Measurements from ENCODE around the gene NDUFS8.

The NDUFS8 gene

GRCh38 chr11:67996051-67996450, 34.4 kb upstream of the NDUFS8 start:
- DNase-seq (ENCODE audit: low read depth): no peak
- TF ChIP-seq CTCF (conservative IDR thresholded peaks at IDR 0.05; ENCODE audit: low read depth, low read length): no peak
- no peak overlapping the region for H3K4me3 ChIP-seq (ENCODE audit: low read depth, low read length)

DNA sequence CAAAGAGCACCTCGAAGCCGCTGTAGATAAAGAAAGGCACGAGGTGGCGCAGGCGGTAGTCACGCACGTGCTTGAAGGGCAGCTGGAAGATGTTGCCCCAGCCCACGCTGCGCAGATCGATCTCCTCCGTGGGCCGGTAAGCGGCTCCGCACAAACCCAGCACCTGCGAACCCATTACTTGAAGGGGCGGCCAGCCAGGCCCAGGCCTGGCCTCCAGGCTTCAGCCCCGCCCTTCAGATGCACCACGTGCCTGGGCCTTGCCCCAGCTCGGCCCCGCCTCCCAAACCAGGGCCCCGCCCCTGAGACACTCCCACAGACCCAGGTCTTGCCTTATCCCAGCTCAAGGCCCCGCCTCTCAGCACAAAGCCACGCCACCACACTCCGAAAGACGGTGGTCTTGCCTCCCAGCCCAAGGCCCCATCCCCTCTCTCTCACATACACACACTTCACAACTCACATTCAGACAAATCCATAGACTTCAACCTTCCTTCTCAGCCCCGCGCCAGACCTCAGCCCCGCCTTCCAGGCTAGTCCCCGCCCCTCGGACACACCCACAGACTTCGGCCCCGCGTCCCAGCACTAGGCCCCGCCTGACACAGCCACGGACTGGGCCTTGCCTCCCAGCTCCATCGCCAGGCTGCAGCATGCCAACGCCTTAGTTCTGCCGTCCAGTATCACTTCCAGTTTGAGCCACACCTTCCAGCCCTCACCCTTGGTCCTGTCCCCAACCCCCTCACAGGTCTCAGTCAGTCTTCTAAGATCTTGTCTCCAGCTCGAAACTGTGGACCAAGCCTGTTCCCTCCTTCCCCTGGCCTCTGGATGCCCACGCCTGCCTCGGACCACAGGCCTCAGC, 33.6 kb upstream of the NDUFS8 start:
- TF ChIP-seq CTCF (conservative IDR thresholded peaks at IDR 0.05; ENCODE audit: low read depth, low read length): no peak
- H3K4me3 ChIP-seq (ENCODE audit: low read depth, low read length): no peak overlapping the region
- DNase-seq (ENCODE audit: low read depth): peak; percentile 50

DNA sequence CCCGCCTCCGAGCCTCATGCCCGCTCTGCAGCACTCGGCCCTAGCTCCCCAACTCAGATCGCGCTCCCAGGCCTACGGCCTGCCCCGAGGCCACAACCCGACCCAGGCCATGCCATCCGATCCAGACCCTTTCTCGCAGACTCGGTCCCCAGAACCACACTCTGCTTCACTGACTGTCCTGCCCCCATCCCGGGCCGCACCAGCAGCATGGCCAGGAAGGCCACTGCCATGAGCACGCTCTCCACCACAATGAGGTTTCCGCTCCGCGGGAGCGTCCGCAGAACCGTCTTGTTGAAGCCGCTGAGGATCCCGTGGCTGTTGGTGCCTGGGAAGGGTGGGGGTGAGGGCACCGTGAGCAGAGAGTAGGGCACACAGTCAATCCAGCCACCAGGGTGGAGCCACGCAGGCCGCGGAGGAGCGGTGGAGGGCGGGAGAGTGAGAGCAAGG, 33.0 kb upstream of the NDUFS8 start:
- H3K4me3 ChIP-seq (ENCODE audit: low read depth, low read length): no peak overlapping the region
- no peak for TF ChIP-seq CTCF (conservative IDR thresholded peaks at IDR 0.05; ENCODE audit: low read depth, low read length)
- DNase-seq (ENCODE audit: low read depth): no peak

- no peak for TF ChIP-seq CTCF (conservative IDR thresholded peaks at IDR 0.05; ENCODE audit: low read depth, low read length)
- no peak overlapping the region for H3K4me3 ChIP-seq (ENCODE audit: low read depth, low read length)
- DNase-seq (ENCODE audit: low read depth): no peak
These were observed 32.1 kb upstream of the NDUFS8 start for GRCh38 chr11:67998150-67999045.

DNA sequence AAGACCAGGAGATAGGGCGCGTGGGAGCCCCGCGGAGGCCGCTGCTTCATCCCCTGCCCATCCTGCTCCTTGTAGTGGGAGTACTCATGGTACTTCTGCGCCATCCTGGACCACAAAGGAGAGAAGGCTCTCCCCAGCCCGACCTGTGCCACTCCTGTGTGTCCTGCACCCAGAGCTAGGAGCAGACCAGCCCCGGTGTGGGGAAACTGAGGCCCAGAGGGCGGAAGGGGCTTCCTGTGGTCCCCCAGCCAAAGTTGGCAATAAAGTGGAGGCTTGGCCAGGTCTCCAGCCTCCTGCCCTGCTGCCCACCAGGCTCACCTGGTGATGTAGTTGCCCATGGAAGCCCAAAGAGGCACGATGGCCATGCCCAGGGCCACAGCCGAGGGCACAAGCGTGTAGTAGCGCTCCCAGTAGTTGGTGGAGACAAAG, 31.3 kb upstream of the NDUFS8 start:
- no peak for TF ChIP-seq CTCF (conservative IDR thresholded peaks at IDR 0.05; ENCODE audit: low read depth, low read length)
- no peak overlapping the region for H3K4me3 ChIP-seq (ENCODE audit: low read depth, low read length)
- no peak for DNase-seq (ENCODE audit: low read depth)

DNA sequence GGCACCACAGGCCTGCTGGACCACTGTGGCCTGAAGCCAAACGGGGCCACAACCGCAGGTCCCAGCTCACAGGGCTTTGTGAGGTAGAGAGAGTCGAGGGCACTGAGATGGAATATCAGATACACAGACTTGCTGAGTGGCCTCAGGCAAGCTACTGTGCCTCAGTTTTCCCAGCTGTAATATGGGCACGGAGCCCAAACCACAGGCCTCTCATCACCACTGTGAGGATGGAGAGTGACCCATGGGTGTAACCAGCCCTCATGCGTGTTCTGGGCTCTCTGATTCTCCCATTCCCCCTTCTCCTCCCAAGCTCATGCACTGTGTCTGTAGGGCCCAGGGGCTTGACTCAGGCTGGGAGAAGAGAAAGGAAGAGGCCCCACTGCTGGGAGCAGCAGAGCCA, 30.8 kb upstream of the NDUFS8 start:
- TF ChIP-seq CTCF (conservative IDR thresholded peaks at IDR 0.05; ENCODE audit: low read depth, low read length): no peak
- no peak for DNase-seq (ENCODE audit: low read depth)
- H3K4me3 ChIP-seq (ENCODE audit: low read depth, low read length): no peak overlapping the region
